ENCODE results near the gene PPARGC1A.

Gene PPARGC1A

GRCh38 chr4:23768541-23768940 lies 121.3 kb downstream of the PPARGC1A start:
- DNase-seq = no peak

- DNase-seq = no peak
Measured at GRCh38 chr4:23766344-23766743, 123.5 kb downstream of the PPARGC1A start.

- no peak for DNase-seq
Measured at GRCh38 chr4:23763559-23763958, 126.3 kb downstream of the PPARGC1A start.

- no peak for DNase-seq
Measured at GRCh38 chr4:23762551-23762950, 127.3 kb downstream of the PPARGC1A start.

DNA sequence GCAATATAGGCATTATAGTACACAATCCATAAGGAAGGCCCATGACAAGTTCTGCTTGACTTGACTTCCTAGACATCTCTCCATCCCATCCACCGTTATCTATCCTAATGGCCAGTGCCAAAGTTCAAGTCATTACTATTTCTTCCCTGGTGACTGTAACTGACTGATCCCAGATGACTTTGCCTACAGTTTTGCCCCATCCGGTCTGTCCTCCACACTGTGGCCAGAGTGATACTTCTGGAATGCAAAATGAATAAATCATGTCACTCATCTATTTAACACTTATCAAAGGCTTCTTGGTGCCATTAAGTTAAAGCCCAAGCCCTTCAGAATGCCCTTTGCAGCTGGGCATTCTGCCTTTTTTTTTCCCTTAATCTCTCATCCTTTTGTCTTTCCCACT lies 130.8 kb downstream of the PPARGC1A start:
- DNase-seq = no peak

- DNase-seq = no peak
Measured at GRCh38 chr4:23754688-23755087, 135.2 kb downstream of the PPARGC1A start.

GRCh38 chr4:23750125-23750524 lies 139.7 kb downstream of the PPARGC1A start:
- no peak for DNase-seq

DNA sequence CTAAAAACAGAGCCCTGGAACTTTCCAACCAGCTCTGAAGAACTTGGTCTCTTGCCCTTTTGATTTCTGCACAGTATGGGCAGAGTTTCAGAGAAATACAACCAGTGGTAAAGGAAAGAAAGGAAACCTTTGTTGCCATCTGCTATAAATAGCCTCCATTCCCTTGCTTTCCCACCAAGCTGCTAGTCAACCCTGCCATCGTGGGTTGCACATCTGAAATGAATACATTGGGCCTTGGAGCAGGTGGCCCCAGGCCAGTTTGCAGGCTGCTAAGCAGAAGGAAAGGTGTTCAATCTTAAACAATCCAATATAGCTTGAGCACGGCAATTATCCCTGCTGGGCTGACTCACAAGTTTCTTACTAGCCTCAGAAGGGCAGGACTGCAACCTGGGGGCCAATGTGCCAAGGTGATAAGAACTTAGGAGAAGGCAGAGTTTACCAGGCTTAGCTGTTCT lies 142.5 kb downstream of the PPARGC1A start:
- no peak for DNase-seq

GRCh38 chr4:23746672-23747071 lies 143.2 kb downstream of the PPARGC1A start:
- DNase-seq = no peak

- DNase-seq = no peak
Measured at GRCh38 chr4:23746027-23746426, 143.8 kb downstream of the PPARGC1A start.

DNA sequence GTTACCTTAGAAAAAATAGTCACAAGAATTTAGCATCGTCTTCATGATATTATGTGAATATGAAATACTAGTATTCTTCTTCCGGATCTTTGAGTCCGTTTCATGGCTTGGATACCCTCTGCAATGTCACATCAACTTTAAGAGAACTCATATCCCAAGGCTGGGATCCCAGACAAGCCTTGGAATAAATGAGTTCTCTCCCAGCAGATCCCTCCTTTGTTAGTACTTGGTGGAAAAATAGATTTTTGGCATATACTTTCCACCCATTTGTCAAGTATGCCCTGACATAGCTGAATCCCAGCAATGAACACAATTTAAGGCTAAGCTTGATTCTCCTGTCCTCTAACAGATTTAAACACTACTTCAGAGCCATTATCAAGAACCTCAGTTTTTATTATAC lies 144.5 kb downstream of the PPARGC1A start:
- DNase-seq = no peak

Measured in islet precursor cell (in vitro differentiated cells).